SK-N-SH treated with all-trans-retinoic acid at 6 μM for 48 hours (cell line): ENCODE results near the gene ARHGAP25.

Experiments used
- ATAC-seq: fragments of 200-7000 bp; cut with Tn5 transposase; 3 replicates; pipeline ENCODE4 v1.9.1; 2020; ENCODE audit warnings: mild to moderate bottlenecking, moderate library complexity
- ARNTL ChIP-seq: fragments of 450-650 bp; formaldehyde crosslinking; IDR thresholded peaks from 2 replicates; pipeline ENCODE4 v1.5.0; 2020; ENCODE audit warnings: low read depth, mild to moderate bottlenecking, moderate library complexity, borderline replicate concordance
- BACH2 ChIP-seq: fragments of 250-450 bp; sonication (Bioruptor Pico); IDR thresholded peaks from 2 replicates; pipeline ENCODE4 v1.9.0; 2021; ENCODE audit warnings: mild to moderate bottlenecking, borderline replicate concordance
- CREB5 ChIP-seq: fragments of 250-450 bp; sonication (Bioruptor Pico); IDR thresholded peaks from 2 replicates; pipeline ENCODE4 v1.5.1; 2020; ENCODE audit warnings: low read depth, mild to moderate bottlenecking, moderate library complexity
- CSRNP3 ChIP-seq: fragments of 250-450 bp; sonication (Bioruptor Pico); IDR thresholded peaks from 2 replicates; pipeline ENCODE4 v1.5.1; 2021; ENCODE audit warnings: mild to moderate bottlenecking, moderate library complexity
- ESRRG ChIP-seq: fragments of 250-450 bp; sonication (Bioruptor Pico); IDR thresholded peaks from 2 replicates; pipeline ENCODE4 v1.6.1; 2021; ENCODE audit warnings: mild to moderate bottlenecking
- GLIS3 ChIP-seq: fragments of 250-450 bp; sonication (Bioruptor Pico); IDR thresholded peaks from 2 replicates; pipeline ENCODE4 v1.5.0; 2020; ENCODE audit warnings: mild to moderate bottlenecking, moderate library complexity
- ISL1 ChIP-seq: fragments of 250-450 bp; sonication (Bioruptor Pico); IDR thresholded peaks from 2 replicates; pipeline ENCODE4 v2.1.2; 2022; ENCODE audit warnings: mild to moderate bottlenecking, moderate library complexity
- OSR1 ChIP-seq: fragments of 250-450 bp; sonication (Bioruptor Pico); IDR thresholded peaks from 2 replicates; pipeline ENCODE4 v1.8.0; 2022; ENCODE audit warnings: moderate library complexity, mild to moderate bottlenecking, inconsistent platforms
- PATZ1 ChIP-seq: fragments of 250-450 bp; sonication (Bioruptor Pico); IDR thresholded peaks from 2 replicates; pipeline ENCODE4 v1.8.0; 2020; ENCODE audit warnings: mild to moderate bottlenecking, moderate library complexity, borderline replicate concordance
- POU6F1 ChIP-seq: fragments of 250-450 bp; sonication (Bioruptor Pico); IDR thresholded peaks from 2 replicates; pipeline ENCODE4 v1.8.0; 2021; ENCODE audit warnings: low read depth, mild to moderate bottlenecking, moderate library complexity, borderline replicate concordance
- RARB ChIP-seq: fragments of 250-450 bp; sonication (Bioruptor Pico); IDR thresholded peaks from 2 replicates; pipeline ENCODE4 v1.8.0; 2021; ENCODE audit warnings: mild to moderate bottlenecking, moderate library complexity
- TCF4 ChIP-seq: fragments of 250-450 bp; sonication (Bioruptor Pico); IDR thresholded peaks from 2 replicates; pipeline ENCODE4 v1.8.0; 2021; ENCODE audit warnings: mild to moderate bottlenecking, moderate library complexity, borderline replicate concordance
- TOX ChIP-seq: fragments of 250-450 bp; sonication (Bioruptor Pico); IDR thresholded peaks from 2 replicates; pipeline ENCODE4 v1.8.0; 2021; ENCODE audit warnings: mild to moderate bottlenecking, moderate library complexity, borderline replicate concordance
- TSHZ2 ChIP-seq: fragments of 250-450 bp; sonication (Bioruptor Pico); IDR thresholded peaks from 2 replicates; pipeline ENCODE4 v1.5.0; 2020; ENCODE audit warnings: mild to moderate bottlenecking, moderate library complexity
- ZC3H10 ChIP-seq: fragments of 250-450 bp; sonication (Bioruptor Pico); IDR thresholded peaks from 2 replicates; pipeline ENCODE4 v1.5.1; 2021; ENCODE audit warnings: mild to moderate bottlenecking, moderate library complexity
- ZFP3 ChIP-seq: fragments of 250-450 bp; sonication (Bioruptor Pico); IDR thresholded peaks from 2 replicates; pipeline ENCODE4 v1.5.0; 2020; ENCODE audit warnings: mild to moderate bottlenecking, moderate library complexity
- ZFP30 ChIP-seq: fragments of 450-650 bp; formaldehyde crosslinking; IDR thresholded peaks from 2 replicates; pipeline ENCODE4 v1.5.0; 2022; ENCODE audit warnings: mild to moderate bottlenecking, moderate library complexity
- ZNF565 ChIP-seq: fragments of 450-650 bp; formaldehyde crosslinking; conservative IDR thresholded peaks from 2 replicates; pipeline ENCODE4 v1.5.0; 2020; ENCODE audit warnings: low read depth, mild to moderate bottlenecking, moderate library complexity
- ZNF8 ChIP-seq: fragments of 450-650 bp; formaldehyde crosslinking; IDR thresholded peaks from 2 replicates; pipeline ENCODE4 v1.5.0; 2020; ENCODE audit warnings: mild to moderate bottlenecking, moderate library complexity

ARHGAP25 gene

GRCh38 chr2:68847751-68848150 lies 113.1 kb downstream of the ARHGAP25 start:
- no peak for ATAC-seq
- TF ChIP-seq ZNF8 (CRISPR knock-in tag) (no peak), OSR1 (CRISPR knock-in tag) (no peak), ESRRG (CRISPR knock-in tag) (no peak), CREB5 (CRISPR knock-in tag) (no peak), ZC3H10 (CRISPR knock-in tag) (no peak), TCF4 (no peak), TOX (CRISPR knock-in tag) (no peak), ZNF565 (no peak), ISL1 (CRISPR knock-in tag) (no peak), BACH2 (CRISPR knock-in tag) (no peak), ARNTL (CRISPR knock-in tag) (no peak), RARB (no peak), POU6F1 (CRISPR knock-in tag) (no peak), TSHZ2 (CRISPR knock-in tag) (no peak), ZFP3 (CRISPR knock-in tag) (no peak), CSRNP3 (CRISPR knock-in tag) (no peak), PATZ1 (no peak), ZFP30 (no peak), GLIS3 (CRISPR knock-in tag) (no peak)

GRCh38 chr2:68849579-68850030 lies 115.0 kb downstream of the ARHGAP25 start:
- ATAC-seq: no peak
- TF ChIP-seq ZC3H10 (CRISPR knock-in tag) (no peak), POU6F1 (CRISPR knock-in tag) (no peak), CREB5 (CRISPR knock-in tag) (no peak), PATZ1 (no peak), CSRNP3 (CRISPR knock-in tag) (no peak), ISL1 (CRISPR knock-in tag) (no peak), RARB (no peak), GLIS3 (CRISPR knock-in tag) (no peak), OSR1 (CRISPR knock-in tag) (no peak), ZFP3 (CRISPR knock-in tag) (no peak), TSHZ2 (CRISPR knock-in tag) (no peak), ARNTL (CRISPR knock-in tag) (no peak)
